HG03558 (cell line): ENCODE measurements around the gene NAPEPLD.
"Not testable (repeated sequence)": the region's sequence is repeated elsewhere in the genome, so short reads cannot be mapped to it uniquely, and the experiment has no call there.

Experiments used
- ATAC-seq: cut with Tn5 transposase; IDR thresholded peaks from one replicate; pipeline ENCODE4 v1.9.1; 2021; ENCODE audit warnings: moderate number of reproducible peaks; ENCODE audit not compliant: unreplicated experiment; ENCODE audit errors: extremely low read depth

The NAPEPLD gene

DNA sequence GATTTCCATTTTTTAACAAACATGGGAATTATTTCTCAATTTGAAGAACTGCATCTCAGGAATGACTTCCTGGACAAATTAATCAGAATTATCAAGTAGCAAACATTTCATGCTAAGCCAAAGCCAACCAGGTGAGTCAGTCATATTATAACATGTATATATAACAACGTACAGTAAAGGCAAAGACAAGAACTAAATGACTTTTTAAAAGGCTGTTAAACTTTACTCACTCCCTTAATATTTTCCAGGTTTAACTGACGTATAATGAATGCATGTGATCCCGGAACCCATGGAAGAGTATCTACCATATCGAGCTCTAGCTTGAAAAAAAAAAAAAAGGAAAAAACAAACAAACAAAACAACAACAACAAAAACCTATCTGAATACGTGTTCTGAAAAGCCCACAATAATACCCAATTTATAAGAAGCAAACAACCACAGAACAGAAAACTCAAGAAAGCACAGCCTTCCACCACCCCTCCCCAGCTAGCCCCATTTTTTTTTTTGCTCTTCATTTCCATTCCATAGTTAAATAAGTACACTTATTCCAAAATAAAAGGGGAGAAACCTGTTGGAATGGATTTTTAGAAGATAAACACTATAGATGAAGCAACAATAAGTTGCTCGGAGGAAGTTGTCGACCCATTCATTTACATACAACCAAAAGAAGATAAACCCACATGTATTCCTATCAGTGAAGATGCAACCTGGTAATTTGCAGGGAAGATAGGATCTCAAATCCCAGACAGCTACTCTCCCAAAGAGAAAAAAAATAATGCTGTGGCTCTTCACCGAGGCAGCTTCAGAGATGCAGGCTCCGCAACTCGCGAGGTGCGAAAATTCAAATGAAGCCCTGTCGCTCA is 537 bp downstream of the NAPEPLD start:
- no peak for ATAC-seq

DNA sequence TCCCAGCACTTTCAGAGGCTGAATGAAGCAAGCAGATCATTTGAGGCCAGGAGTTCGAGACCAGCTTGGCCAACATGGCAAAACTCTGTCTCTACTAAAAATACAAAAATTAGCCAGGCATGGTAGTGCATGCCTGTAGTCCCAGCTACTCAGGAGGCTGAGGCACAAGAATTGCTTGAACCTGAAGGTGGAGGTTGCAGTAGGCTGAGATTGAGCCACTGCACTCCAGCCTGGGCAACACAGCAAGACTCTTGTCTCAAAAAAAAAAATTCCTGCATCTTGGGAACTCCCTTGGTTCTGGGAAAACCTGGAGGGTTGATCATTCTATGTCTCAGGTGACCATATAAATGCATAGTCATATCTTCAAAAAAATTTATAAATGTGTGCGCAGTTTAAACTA is 4.1 kb downstream of the NAPEPLD start:
- ATAC-seq = not testable (repeated sequence)

DNA sequence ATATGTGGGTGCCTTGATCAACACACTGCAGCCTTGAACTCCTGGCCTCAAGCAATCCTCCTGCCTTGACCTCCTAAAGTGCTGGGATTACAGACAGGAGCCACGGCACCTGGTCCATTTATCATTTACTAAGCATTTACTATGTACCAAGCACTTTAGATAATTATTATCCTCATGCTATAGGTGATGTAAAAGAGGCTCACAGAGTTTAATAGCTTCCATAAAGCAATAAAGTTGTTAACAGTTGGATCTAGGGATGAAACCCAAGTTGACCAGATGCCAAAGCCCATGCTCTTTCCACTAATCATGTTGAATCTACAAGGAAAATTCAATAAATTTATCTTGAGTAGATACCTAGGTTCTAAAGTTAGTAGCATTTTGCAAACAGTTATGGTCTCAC is 5.0 kb downstream of the NAPEPLD start:
- no peak for ATAC-seq

GRCh38 chr7:103142494-103142893 is 6.4 kb downstream of the NAPEPLD start:
- no peak for ATAC-seq

DNA sequence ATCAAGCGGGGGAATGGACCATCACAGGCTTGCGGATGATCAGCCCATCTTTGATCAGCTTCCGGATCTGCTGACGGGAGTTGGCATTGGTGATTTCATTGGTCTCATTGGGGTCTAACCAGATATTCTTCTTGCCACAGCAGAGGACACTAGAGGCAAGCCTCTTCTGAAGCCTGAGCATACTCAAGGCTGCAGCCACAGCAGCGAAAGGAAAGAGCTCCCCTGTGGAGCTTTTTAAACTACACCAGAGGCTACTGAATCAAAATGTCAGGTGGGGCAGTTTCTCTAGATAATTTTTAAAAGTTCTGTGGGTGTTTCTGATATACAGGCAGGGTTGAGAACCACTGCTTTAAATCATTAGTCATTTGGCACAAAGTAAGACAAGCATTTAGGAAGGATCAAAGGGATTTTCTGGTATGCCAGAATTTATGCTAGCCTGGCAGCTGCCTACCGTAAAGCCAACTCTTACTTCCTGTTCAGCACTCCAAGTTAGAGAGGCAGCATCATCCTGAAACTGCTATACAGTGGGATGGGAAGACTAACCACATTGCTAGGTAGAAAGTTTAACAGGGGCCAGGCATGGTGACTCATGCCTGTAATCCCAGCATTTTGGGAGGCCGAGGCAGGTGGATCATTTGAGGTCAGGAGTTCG is 7.0 kb downstream of the NAPEPLD start:
- no peak for ATAC-seq

GRCh38 chr7:103140685-103141084 is 8.2 kb downstream of the NAPEPLD start:
- no peak for ATAC-seq

GRCh38 chr7:103140061-103140460 is 8.8 kb downstream of the NAPEPLD start:
- ATAC-seq = no peak

- ATAC-seq = no peak
These were observed 13.9 kb downstream of the NAPEPLD start for GRCh38 chr7:103134836-103135554.

DNA sequence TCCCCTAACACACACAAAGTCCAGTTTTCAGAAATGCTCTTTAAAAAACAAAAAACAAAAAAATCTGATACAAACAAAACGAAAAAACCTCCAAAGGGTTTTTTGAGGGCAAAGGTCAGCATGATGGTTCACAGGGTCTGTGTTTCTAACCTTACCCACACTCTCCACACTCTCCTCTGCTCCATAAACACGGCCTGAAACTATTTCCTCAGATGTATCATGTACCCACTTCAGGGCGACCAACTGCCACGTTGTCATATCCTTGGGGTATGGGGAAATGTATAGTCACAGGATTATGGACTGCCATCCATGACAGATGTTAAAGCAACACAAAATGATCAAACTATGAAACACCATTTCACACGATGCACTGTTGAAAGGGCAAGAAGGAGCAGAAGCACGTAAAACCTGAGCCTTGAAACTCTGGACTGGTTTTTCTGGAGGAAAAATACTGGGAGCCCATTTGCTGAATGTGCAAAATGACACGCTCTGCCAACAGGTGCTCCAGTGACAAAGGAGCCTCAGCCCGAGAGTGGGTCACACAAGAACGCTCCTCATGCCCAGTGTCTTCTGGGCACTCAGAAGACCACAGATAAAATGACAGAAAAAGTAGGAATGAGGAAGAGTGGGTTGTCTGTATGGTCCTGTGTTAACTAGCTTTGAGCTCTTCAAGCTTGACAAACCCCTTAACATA is 15.8 kb downstream of the NAPEPLD start:
- no peak for ATAC-seq

- ATAC-seq = no peak
These were observed 17.8 kb downstream of the NAPEPLD start for GRCh38 chr7:103130901-103131624.

DNA sequence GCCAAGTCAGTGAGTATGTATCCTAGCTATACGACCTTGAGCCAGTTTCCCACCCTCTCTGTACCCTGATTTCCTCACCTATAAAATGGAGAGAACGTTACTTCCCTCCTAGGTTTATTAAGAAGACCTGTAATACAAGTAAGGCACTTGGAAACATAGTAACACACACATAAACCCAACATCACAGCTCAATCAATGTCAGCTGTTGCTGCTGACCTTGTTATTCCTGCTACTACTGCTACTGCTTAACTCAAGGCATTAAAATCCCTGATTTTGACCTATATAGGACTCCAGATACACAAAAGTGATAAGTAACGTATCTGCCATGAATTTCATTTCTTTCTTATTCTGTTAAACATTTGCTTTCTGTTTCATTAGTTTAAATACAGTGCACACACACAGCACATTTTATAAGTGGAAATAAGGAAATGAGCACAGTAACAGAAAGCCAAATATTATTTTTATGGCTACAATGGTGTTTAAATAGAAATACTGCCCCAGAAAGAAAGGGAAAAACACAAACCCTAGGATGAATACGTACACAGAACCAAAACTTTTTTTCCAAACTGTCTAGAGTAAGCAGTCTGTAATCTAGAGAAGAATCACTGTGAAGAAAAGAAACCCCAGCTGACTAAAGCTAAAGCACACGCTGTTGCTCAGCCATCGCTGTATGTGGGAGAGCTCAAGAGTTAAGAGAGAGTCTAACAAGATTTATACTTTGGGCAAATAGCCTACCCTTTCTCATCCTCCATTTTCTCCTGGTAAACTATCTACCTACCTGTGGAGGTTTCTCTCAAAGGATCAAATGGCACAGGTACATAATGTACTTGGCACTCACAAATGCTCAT is 19.0 kb downstream of the NAPEPLD start:
- ATAC-seq = no peak

- no peak for ATAC-seq
These were observed 21.9 kb downstream of the NAPEPLD start for GRCh38 chr7:103127006-103127405.

- ATAC-seq = no peak
These were observed 24.4 kb downstream of the NAPEPLD start for GRCh38 chr7:103124429-103124979.

DNA sequence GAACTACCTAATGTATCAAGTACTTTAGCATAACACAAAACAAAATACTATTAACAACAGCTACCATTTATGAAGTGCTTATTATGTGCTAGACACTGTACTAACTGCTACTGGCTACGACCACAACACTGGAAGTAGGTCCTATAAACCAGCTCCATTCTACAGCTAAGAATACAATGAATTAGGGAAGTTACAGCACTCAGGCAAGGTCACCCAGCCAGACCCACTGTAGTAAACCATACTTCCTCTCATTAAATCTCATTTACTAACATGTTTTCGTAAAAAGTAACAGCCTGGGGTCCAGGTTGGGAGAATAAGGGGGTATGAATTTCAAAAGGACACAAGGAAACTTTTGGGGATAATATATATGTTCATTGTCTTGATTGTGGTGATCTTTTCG is 25.4 kb downstream of the NAPEPLD start:
- ATAC-seq = no peak

DNA sequence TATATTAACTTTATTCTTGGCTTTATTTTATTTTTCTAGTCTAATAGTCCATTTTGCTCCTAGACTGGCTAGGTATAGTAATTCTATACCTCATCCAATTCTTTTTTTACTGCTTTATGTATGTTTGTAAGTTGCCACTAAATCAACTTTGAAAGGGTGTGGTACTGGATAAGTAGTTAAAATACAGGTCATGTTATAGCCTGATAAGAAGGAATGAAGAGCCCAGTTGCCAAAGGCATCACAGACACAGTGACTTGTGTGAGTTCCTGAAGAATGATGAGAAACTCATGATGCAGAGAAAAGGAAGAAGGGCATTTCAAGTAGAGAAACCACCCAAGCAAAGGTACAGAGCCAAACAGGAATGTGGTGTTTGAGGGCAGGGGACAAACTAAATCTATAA is 27.3 kb downstream of the NAPEPLD start:
- no peak for ATAC-seq

- no peak for ATAC-seq
These were observed 28.5 kb downstream of the NAPEPLD start for GRCh38 chr7:103120362-103120761.

GRCh38 chr7:103119791-103120291 is 29.1 kb downstream of the NAPEPLD start:
- no peak for ATAC-seq

DNA sequence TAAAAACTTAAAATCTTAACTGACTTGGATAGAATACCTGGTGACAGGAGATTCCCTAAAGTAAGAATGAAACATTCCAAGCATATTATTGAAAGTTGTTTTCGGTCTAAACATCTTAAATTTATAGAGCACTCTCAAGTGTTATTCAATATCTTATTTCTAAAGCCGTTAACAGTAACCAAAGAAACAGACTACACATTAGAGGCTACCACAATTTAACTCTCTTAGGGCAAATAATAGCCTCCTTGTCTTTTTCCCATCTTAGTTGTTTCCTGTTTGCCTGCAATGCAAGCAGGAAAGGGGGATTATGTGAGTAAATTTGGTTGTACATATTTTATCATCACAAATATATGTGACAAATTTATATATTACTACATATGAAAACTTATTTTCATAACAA is 31.4 kb downstream of the NAPEPLD start:
- no peak for ATAC-seq

GRCh38 chr7:103116991-103117390 is 31.9 kb downstream of the NAPEPLD start:
- no peak for ATAC-seq
